H1 (cell line): ENCODE results near the gene ENDOD1. TPM values are rescaled to one million over a fixed set of nuclear protein-coding genes. Genes with fewer than 3 reads are reported as not detected.

Experiments
- HDAC2 ChIP-seq, 2 experiments: fragments of 300-600 bp in 1 of 2; sonication (generic) in 1 of 2; IDR thresholded peaks; 2 replicates each; pipeline ENCODE4 v1.6.1; 2011 to 2012; ENCODE audit warnings: low read depth in 2 of 2, low read length in 2 of 2, mild to moderate bottlenecking in 2 of 2, moderate library complexity in 2 of 2, borderline replicate concordance in 1 of 2, inconsistent platforms in 1 of 2
- PHF8 ChIP-seq: fragments of 200-600 bp; sonication (generic); conservative IDR thresholded peaks from 2 replicates; pipeline ENCODE4 v1.7.1; 2012; ENCODE audit warnings: low read depth, mild to moderate bottlenecking, inconsistent platforms, low read length, moderate library complexity
- polyA plus RNA-seq, 7 experiments: library from polyadenylated mRNA; depleted of rRNA in 3 of 7; stranded (reverse) in 5 of 7; unstranded in 2 of 7; fragments of >200 nt in 5 of 7; fragments of 200-250 nt in 2 of 7; gene quantifications; 1 replicate in 5 of 7; 2 replicates in 1 of 7; 4 replicates in 1 of 7; pipeline versions ENCODE4 v1.2.1 to v1.2.3, GENCODE V29; 2011 to 2013; ENCODE audit warnings: missing spikeins in 2 of 7, mixed read lengths in 2 of 7
- total RNA-seq: library from RNA; stranded (reverse); fragmentation: NEBNext Ultra II Directional; extraction: Animal tissue kit (Norgen Biotek cat#: 25700); gene quantifications from 2 replicates; pipeline ENCODE4 v1.2.1, GENCODE V29; 2021
- TF ChIP-seq, protein P1 (sequence below): fragments of 300-600 bp; sonication (generic); IDR thresholded peaks from 2 replicates; pipeline ENCODE4 v1.7.1; 2012; ENCODE audit warnings: low read length, moderate library complexity, mild to moderate bottlenecking, inconsistent platforms; ENCODE audit not compliant: insufficient replicate concordance

ENDOD1 gene
- total and polyA plus RNA-seq, 2 of the 8 experiments (the other 6 are each of a cell fraction or from before 2014, with no cell fraction given): 1.2 to 2.5 TPM

- TF ChIP-seq, protein P1, sequence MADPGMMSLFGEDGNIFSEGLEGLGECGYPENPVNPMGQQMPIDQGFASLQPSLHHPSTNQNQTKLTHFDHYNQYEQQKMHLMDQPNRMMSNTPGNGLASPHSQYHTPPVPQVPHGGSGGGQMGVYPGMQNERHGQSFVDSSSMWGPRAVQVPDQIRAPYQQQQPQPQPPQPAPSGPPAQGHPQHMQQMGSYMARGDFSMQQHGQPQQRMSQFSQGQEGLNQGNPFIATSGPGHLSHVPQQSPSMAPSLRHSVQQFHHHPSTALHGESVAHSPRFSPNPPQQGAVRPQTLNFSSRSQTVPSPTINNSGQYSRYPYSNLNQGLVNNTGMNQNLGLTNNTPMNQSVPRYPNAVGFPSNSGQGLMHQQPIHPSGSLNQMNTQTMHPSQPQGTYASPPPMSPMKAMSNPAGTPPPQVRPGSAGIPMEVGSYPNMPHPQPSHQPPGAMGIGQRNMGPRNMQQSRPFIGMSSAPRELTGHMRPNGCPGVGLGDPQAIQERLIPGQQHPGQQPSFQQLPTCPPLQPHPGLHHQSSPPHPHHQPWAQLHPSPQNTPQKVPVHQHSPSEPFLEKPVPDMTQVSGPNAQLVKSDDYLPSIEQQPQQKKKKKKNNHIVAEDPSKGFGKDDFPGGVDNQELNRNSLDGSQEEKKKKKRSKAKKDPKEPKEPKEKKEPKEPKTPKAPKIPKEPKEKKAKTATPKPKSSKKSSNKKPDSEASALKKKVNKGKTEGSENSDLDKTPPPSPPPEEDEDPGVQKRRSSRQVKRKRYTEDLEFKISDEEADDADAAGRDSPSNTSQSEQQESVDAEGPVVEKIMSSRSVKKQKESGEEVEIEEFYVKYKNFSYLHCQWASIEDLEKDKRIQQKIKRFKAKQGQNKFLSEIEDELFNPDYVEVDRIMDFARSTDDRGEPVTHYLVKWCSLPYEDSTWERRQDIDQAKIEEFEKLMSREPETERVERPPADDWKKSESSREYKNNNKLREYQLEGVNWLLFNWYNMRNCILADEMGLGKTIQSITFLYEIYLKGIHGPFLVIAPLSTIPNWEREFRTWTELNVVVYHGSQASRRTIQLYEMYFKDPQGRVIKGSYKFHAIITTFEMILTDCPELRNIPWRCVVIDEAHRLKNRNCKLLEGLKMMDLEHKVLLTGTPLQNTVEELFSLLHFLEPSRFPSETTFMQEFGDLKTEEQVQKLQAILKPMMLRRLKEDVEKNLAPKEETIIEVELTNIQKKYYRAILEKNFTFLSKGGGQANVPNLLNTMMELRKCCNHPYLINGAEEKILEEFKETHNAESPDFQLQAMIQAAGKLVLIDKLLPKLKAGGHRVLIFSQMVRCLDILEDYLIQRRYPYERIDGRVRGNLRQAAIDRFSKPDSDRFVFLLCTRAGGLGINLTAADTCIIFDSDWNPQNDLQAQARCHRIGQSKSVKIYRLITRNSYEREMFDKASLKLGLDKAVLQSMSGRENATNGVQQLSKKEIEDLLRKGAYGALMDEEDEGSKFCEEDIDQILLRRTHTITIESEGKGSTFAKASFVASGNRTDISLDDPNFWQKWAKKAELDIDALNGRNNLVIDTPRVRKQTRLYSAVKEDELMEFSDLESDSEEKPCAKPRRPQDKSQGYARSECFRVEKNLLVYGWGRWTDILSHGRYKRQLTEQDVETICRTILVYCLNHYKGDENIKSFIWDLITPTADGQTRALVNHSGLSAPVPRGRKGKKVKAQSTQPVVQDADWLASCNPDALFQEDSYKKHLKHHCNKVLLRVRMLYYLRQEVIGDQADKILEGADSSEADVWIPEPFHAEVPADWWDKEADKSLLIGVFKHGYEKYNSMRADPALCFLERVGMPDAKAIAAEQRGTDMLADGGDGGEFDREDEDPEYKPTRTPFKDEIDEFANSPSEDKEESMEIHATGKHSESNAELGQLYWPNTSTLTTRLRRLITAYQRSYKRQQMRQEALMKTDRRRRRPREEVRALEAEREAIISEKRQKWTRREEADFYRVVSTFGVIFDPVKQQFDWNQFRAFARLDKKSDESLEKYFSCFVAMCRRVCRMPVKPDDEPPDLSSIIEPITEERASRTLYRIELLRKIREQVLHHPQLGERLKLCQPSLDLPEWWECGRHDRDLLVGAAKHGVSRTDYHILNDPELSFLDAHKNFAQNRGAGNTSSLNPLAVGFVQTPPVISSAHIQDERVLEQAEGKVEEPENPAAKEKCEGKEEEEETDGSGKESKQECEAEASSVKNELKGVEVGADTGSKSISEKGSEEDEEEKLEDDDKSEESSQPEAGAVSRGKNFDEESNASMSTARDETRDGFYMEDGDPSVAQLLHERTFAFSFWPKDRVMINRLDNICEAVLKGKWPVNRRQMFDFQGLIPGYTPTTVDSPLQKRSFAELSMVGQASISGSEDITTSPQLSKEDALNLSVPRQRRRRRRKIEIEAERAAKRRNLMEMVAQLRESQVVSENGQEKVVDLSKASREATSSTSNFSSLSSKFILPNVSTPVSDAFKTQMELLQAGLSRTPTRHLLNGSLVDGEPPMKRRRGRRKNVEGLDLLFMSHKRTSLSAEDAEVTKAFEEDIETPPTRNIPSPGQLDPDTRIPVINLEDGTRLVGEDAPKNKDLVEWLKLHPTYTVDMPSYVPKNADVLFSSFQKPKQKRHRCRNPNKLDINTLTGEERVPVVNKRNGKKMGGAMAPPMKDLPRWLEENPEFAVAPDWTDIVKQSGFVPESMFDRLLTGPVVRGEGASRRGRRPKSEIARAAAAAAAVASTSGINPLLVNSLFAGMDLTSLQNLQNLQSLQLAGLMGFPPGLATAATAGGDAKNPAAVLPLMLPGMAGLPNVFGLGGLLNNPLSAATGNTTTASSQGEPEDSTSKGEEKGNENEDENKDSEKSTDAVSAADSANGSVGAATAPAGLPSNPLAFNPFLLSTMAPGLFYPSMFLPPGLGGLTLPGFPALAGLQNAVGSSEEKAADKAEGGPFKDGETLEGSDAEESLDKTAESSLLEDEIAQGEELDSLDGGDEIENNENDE: no peak
- no peak for TF ChIP-seq HDAC2 (IDR thresholded peaks at IDR 0.05; ENCODE audit: borderline replicate concordance in 1 of 2, low read depth in 2 of 2, low read length in 2 of 2)
- no peak for TF ChIP-seq PHF8
Observed at GRCh38 chr11:95081010-95081409, 8.6 kb upstream of the ENDOD1 start (continued).
